GM18873 (cell line): ENCODE measurements around the gene UBE2J1.
"Not testable (repeated sequence)": the region's sequence is repeated elsewhere in the genome, so short reads cannot be mapped to it uniquely, and the experiment has no call there.

Experiments used
- ATAC-seq: cut with Tn5 transposase; IDR thresholded peaks from one replicate; pipeline ENCODE4 v1.9.1; 2021; ENCODE audit warnings: mild to moderate bottlenecking, moderate library complexity, moderate number of reproducible peaks; ENCODE audit not compliant: unreplicated experiment, low FRiP score

UBE2J1 gene

DNA sequence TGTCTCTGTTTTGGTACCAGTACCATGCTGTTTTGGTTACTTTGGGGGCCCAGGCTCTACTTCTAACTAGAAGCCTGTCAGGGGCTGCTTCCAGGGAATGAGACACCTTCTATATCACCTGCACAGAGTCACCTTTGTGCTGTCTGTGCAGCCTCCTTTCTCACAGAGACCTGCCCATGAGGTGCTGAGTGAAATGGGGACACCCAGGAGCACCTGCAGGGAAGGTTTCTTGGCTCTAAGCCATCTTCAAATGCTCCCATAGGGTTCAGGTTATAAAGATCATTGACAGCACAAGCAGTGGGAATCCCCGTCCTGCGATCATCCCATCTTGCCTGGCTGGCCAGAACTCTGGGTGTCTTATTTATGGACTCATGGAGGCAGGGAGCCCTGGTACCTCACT, 56.5 kb downstream of the UBE2J1 start:
- ATAC-seq, result no peak

DNA sequence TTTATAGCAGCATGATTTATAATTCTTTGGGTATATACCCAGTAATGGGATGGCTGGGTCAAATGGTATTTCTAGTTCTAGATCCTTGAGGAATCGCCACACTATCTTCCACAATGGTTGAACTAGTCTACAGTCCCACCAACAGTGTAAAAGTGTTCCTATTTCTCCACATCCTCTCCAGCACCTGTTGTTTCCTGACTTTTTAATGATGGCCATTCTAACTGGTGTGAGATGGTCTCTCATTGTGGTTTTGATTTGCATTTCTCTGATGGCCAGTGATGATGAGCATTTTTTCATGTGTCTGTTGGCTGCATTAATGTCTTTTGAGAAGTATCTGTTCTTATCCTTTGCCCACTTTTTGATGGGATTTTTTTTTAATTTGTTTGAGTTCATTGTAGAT, 57.4 kb downstream of the UBE2J1 start:
- ATAC-seq, result not testable (repeated sequence)

DNA sequence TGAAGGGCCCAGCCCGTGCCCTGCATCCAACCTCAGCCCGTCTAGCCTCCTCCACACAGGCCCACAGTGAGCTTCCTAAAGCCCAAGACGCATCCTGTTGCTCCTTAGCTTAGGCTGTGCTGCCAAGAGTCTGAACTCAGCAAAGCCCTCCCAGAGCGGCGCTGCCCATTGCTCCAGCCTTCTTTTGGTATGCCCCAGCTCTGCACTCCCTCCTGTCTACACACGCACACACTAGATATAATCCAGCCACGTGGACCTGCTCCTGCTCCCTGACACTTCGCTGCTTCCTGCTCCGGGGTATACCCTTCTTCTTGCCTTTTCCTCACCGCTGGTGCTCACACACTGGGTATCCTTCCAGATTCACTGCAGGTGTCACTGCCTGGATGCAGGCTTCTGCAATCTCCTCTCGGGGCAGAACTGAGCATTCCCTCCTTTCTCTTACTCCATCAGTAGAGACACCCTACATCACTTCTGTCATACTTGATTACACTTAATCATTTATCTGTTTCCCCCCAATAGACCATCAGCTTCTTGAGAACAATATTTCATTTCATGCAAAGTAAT, 61.2 kb downstream of the UBE2J1 start:
- ATAC-seq, result no peak

DNA sequence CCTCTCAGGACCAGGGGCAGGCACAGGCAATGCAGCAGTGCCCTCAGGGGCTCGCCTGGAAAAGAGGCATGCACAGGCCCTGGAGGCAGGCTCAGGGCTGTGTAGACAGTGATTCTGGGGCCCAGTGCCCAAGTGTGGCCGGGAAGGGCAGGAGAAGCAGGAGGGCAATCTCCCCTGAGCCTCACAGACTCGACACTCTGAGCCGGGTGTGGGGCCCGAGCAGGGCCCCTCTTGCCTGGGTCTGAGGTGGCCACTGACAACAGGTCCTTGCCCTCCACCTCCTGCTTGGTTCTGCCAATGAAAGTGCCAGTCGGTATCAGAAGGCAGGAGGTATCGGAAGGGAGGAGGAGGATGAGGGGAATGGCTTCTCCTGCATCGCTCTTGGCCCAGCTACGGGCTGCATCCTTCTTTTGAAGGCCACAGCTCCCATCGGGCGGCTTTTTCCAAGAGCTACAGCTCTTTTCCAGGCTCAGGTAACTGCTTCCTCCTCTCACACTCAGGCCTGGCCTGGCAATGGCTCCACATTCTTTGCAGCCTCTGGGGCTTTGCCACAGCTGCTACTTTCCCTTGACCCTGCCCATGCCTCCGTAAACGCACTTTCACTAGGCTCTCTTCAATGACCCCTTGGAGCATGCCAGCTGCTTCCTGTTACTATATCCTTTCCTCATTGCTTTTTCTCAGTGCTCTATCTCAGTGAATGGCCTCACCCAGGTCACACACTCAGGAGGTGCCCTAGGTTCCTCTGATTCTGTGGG, 61.9 kb downstream of the UBE2J1 start:
- no peak for ATAC-seq

DNA sequence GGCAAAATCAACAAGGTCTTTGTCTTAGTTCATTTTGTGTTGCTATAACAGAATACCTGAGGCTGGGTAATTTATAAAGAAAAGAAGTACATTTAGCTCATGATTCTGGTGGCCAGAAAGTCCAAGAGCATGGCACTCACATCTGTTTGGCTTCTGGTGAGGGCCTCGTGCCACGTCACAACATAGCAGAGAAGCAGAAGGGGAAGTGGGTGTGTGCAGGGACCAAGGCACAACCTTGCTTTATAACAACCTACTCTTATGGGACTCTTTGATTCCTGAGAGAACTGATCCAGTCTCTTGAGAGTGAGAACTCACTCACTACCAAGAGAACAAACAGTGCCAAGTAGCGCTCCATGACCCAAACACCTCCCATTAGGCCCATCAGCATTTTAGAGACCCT, 62.8 kb downstream of the UBE2J1 start:
- ATAC-seq, result no peak

DNA sequence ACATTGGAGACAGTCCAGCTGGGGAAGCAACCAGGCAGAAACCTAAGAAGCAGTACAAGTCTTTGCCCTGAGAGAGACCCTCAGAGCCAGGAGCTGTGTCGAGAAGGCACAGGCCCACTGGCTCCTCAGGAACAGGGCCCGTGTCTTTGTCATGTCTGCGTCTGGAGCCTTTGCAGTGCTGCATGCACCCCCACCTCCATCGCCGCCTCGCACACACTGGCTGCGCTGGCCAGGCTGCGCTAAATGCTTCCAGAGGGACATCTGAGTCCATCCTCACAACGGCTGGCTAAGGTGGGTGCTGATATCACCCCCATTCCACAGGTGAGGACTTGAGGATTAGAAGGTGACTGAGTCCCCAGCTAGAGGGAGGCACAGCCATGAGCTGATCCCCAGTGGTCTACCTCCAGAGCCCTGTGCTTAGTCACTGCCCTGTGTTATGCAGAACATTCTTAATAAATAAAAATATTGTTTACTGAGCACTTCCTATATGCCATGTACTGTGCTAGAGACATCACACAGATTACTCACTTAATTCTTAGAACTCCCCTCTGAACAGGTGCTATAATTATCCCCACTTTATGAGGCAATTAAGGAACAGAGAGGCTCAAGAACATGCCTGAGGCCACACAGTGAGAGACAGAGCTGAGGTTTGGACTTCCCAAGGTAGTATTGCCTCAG, 65.0 kb downstream of the UBE2J1 start:
- ATAC-seq, result no peak

DNA sequence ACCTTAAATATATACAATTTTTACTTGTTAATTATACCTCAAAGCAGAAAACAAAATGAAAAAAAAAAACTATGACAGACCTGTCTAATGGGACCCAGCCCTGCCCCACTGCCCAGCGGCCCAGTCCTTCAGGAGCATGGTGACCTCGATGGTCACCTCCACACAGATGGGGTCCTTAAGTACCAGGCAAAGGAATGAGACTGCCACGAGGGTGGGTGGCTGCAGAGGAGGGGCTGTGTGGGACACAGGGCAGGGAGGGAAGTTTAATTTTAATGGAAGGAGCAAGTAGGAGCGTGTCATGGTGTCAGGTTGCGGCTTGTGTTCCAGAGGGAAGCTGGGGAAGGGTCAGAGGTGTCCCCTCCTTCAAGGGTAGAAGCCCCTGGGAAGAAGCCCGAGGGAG, 66.0 kb downstream of the UBE2J1 start:
- ATAC-seq, result no peak

DNA sequence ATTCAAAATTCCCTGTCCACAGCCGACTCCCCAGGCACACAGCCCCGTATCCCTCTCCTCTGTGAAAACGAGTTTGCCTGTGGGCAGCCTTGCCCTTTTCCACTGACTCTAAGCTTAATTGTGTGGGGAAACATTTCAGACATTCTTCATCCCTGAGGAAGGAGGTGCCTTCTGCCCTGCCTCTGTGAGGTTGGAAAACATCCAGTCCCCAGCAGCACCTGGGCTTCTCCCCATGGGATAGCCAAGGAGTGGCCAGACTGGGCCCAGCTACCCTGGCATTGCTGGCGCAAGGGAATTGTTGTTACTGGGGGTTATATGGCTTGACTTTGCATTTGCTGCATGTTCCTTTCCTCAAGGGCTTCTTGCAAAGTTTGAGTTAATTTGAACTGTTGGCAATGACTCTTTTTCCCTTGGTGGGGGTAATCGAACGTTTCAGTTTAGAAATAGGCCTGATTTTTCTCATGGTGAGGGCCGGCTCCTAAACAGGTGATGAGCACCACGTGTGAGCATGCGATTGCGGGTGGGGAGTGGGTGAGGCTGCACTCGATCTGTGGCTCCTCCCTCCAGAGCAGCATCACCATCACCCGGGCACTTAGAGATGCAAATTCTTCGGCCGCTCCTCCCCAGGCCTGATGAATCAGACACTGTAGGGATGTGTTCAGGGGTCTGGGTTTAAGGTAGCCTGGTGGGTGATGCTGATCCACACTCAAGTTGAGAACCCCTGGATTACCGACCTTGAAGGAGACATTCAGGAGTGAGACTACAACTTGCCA, 67.4 kb downstream of the UBE2J1 start:
- ATAC-seq, result no peak

DNA sequence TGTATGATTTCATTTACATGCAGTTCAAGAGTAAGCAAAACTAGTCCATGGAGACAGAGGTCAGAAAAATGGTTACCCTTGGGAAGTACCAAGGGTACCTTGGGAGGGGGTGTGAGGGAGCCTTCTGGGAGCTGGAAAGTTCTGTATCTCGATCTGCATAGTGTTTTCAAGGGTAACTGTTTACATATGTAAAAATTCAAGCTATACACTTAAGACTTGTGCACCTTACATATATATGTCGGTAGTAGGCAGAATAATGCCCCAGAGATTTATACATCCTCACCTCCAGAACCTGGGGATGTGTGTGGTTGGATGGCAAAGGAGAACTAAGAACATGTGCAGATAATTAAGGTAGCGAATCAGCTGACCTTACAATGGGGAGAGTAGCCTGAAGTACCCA, 68.4 kb downstream of the UBE2J1 start:
- ATAC-seq, result no peak

DNA sequence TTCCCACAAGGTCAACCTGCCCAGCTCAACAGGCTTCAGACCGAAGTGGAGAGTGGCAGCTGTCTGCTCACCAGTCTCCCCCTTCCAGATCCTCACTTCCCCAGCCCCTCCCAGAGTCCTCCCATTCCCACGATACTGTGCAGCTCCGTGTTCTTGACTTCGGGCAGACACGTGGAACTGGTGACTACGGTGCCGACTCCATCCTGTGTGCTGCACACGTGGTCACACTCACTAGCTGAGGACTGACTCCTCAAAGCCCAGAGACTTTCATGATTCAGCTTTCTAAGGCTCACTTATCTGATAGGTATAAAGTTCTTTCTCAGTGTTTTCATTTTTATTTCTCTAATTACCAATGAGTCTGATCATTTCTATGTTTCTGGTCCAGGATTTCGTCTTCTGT, 69.8 kb downstream of the UBE2J1 start:
- no peak for ATAC-seq

DNA sequence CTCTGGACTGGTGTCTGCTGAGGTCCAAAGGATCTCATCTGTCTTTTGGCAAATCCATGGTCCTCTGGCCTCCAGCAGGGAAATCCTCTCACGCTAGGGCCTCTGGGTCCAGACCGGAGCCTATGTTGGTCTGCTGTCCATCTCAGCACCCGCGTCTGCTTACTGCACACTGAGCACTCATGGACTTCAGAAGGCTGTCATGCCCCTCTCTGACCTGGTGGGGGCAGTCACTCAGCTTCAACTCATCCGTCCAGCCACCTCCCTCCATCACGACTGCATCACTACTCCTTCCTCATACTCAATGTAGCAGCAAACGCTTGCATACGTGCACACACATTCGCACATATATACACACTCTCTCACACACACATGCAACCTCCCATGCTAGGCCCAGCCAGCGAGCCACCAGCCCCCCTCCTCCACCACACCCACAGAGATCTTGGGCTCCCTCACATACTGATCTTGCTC, 70.7 kb downstream of the UBE2J1 start:
- ATAC-seq, result peak; percentile 90

DNA sequence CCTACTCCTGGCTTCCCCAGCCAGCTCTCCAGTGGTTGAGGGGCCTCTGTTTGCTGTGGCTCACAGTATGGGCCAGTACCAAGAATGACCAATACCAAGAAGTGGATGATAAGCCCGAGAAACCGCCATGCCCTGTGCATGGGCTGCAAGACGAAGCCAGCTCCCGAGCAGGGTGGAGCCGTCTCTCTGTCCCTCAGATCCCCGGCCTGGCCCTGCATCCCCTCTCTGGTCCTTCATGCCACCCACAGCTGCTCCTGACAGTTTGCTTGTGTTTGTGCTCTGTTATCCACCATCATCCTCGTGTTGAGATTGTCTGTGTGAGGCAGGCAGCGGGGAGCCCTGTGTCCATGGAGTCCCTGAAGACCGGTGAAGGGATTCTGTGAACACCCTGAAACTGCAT, 73.6 kb downstream of the UBE2J1 start:
- no peak for ATAC-seq
